AML-193 (cell line): ENCODE data around the gene QSOX2.

Source experiments
- DNase-seq, 2 experiments: peaks; one replicate each; lab custom pipeline; 2025; lab: John Stamatoyannopoulos, UW

QSOX2 gene

GRCh38 chr9:136264441-136265405, 19.1 kb upstream of the QSOX2 start:
- DNase-seq: no peak

GRCh38 chr9:136264031-136264430, 18.4 kb upstream of the QSOX2 start:
- DNase-seq: no peak

GRCh38 chr9:136262671-136263178, 17.1 kb upstream of the QSOX2 start:
- no peak for DNase-seq

- DNase-seq: no peak
Observed at GRCh38 chr9:136261686-136262430, 16.2 kb upstream of the QSOX2 start.

GRCh38 chr9:136260936-136261472, 15.4 kb upstream of the QSOX2 start:
- DNase-seq: no peak

- DNase-seq: no peak
Observed at GRCh38 chr9:136260521-136260920, 14.9 kb upstream of the QSOX2 start.

- no peak for DNase-seq
Observed at GRCh38 chr9:136259836-136260235, 14.2 kb upstream of the QSOX2 start.

- DNase-seq: no peak
Observed at GRCh38 chr9:136259517-136259813, 13.9 kb upstream of the QSOX2 start.

GRCh38 chr9:136258786-136259516, 13.3 kb upstream of the QSOX2 start:
- no peak for DNase-seq

GRCh38 chr9:136258299-136258625, 12.7 kb upstream of the QSOX2 start:
- DNase-seq: no peak

- no peak for DNase-seq
Observed at GRCh38 chr9:136257381-136258298, 12.0 kb upstream of the QSOX2 start.

GRCh38 chr9:136255896-136256890, 10.6 kb upstream of the QSOX2 start:
- no peak for DNase-seq

GRCh38 chr9:136255166-136255538, 9.5 kb upstream of the QSOX2 start:
- DNase-seq: no peak

GRCh38 chr9:136254381-136255165, 9.0 kb upstream of the QSOX2 start:
- no peak for DNase-seq

- DNase-seq: no peak
Observed at GRCh38 chr9:136253246-136254130, 7.9 kb upstream of the QSOX2 start.

- no peak for DNase-seq
Observed at GRCh38 chr9:136252846-136253245, 7.2 kb upstream of the QSOX2 start.

- no peak for DNase-seq
Observed at GRCh38 chr9:136252281-136252680, 6.7 kb upstream of the QSOX2 start.
